GM21423 (cell line): ENCODE data around the gene SPC25.
"Not testable (repeated sequence)": the region's sequence is repeated elsewhere in the genome, so short reads cannot be mapped to it uniquely, and the experiment has no call there.

ENCODE experiments used
- ATAC-seq: cut with Tn5 transposase; IDR thresholded peaks from one replicate; pipeline ENCODE4 v1.9.1; 2021; ENCODE audit warnings: mild to moderate bottlenecking, moderate library complexity; ENCODE audit not compliant: unreplicated experiment

Gene SPC25

DNA sequence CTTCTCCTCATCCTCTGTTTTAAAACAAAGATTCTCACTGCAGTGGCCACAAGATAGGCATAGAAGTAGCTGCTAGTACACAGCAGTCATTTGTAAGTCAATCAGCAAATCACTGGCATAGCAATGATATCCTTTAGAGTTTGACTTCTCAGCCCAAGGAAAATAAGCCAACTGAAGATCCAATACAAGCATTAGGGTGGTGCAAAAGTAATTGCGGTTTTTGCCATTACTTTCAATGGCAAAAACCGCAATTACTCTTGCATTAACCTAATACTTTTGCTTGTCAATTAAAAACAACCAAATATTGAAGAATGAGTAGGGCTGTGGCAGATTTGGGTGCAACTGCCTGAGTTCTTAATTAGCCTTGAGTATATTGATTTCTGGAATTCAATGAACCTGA lies 13.7 kb upstream of the SPC25 start:
- ATAC-seq = no peak

DNA sequence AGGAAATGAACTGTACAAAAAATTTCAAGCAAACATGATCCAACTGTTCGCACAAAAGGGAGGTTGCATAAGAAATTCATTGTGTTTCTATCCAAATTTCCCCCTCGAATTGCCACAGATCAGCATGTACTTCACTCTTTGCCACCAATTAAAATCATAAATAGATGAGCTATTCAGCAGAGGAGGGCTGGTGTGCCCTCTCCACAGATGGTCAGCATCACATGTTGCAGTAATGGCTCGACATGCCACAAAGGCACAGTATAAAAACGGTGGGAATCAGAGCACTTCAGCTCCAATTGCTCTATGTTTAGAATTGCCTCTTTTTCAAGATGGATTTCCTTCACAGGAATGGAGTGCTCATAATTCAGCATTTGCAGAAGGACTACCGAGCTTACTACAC lies 10.8 kb upstream of the SPC25 start, which contains the start of gene G6PC2:
Gene G6PC2 (plus strand): TSS at position 289 of the 400 bp plus-strand sequence. CDS start 41 bp downstream, at position 330.
- ATAC-seq = no peak

DNA sequence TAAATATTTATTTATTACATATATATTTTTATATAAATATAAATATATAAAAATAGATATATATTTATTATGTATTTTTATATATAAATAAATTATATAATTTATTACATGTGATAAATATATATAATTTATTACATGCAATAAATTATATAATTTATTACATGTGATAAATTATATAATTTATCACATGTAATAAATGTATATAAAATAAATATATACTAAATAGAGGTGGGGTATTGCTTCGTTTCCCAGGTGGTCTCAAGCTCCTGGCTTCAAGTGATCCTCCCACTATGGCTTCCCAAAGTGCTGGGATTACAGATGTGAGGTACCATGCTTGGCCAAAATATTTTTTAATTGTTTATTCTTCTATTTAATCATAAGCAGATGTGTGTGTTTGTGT lies 7.2 kb upstream of the SPC25 start:
- ATAC-seq = no peak

DNA sequence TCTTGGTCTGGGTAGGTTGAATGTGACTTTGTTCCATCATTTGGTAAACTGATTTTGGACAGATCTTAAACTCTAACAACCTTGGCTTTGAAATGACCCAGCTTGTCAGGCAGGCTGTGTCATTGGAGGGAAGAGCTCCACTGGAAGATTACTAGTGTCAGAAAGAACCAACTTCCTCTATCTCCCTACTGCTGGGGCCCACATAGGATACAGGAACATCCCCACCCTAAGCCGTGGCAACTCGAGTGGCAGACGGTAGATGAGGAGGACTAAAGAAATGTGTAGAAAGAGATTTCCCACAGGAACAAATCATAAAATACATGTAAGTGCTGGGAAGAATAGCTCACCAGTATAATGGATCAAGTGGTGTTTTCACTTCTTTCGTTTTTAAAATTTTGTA lies 6.6 kb upstream of the SPC25 start:
- no peak for ATAC-seq

DNA sequence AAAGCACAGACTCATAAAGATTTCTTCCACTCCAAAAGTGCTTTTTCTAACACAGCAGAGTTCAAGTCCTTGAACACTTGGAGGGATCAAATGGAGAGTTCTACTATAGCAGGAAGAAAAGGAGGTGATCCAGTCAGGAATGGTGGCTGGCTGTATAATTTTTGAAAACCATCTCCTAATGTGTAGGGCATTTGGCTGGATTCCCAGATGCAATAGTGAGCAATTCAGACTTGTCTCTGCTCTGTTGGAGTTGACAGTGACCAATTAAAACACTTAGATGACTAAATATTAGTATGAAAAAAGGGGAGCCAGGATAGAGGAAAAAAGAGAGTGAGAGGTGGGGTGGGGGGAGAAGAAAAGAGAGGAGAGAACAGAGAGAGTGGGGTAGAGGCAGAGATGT lies 5.5 kb upstream of the SPC25 start:
- no peak for ATAC-seq

DNA sequence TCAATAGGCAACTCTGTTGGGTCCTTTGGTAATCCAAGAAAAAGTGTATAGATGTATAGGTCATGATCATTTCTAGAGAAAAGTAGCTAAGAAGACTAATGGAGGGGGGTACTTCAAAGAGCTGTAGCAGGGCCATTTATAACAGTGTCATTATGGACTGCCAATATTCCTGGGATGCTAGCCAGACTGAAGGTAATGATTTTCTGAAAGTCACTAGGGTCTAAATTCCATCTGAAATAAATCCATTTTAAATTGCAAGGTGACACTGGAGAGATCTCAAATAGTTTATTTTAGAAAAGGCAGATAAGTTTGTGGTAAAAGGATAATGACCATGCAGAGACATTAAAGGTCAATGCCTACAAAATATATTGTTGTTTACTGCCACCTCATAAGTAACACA lies 4.5 kb upstream of the SPC25 start:
- no peak for ATAC-seq

DNA sequence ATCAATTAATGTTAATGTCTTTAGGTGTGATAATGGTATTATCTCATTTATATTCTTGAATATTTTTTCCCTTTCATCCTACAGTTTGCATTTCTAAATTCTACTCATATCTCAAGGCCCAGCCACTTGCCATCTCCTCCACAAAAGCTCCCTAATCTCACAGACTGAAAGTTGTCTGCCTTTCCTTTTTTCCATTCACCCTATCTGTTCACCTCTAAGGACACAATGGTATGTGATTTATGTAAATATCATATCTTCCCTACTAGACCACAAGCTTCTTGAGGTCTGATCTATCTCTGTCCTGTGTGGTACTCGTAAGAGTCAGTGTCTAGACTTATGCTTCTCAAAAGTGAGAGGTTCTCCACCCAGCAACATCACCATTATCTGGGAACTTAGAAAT lies 3.9 kb upstream of the SPC25 start:
- no peak for ATAC-seq

DNA sequence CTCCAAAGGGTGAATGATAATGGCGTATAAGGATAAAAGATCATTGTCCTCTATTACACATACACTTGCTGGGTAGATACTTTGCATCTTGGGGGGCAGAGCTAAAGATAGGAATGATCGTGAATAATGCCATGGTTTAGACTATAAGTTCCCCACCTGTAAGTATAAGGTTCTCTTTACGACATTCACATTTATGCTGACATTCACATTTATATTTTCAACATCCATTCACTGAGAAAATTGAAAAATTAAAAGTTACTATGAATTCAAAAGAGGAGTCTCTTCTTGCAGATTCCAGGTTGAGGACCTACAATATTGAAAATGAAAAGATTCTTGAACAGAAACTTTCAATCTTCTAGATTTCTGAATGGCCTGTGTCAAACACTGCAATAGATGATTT lies 2.1 kb upstream of the SPC25 start:
- ATAC-seq = no peak

DNA sequence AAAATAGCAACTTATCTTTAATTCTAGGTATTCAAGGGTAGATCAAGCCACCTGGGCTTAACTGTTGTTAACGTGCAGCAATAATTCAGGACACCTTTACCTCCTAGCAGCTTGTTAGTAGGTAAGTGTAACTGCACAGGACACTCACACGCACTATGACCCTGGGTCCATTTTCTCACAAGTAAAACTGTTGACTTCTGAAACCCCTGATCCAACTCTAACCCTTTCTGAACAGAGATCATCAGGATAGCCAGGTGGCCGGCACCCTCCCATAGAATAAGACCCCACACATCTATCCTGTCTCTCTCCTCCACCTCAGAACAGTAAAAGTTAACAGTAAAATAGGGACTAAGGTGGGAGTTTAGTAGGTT lies 610 bp downstream of the SPC25 start:
- ATAC-seq = no peak

DNA sequence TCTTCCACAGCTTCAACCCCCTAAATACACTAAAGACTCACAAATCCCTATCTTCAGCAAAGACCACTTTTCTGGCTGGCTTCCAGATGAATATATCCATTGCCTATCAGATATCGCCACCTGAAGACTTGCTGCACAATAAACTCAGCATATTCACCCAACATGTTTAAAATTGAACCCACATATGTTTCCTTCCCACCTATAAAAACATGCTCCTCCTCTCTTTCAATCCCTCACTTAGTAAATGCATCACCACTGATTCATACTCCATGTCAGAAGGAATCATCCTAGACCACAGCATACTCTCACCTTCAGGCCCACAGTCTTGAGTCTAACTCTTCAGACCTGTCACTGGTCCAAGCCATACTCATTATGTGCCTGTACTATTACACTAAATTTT lies 5.3 kb downstream of the SPC25 start:
- ATAC-seq = no peak

DNA sequence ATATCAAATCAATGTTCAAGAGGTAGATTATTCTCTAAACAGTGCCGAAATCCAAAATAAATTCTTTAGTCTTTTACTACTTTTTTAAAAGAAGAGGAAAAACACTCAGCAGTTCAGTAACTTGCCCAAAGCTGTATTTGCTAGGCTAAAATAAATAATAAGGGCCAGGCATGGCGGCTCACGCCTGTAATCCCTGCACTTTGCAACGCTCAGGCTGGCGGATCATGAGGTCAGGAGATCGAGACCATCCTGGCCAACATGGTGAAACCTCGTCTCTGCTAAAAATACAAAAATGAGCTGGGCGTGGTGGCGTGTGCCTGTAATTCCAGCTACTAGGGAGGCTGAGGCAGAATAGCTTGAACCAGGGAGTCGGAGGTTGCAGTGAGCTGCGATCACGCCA lies 8.1 kb downstream of the SPC25 start:
- not testable (repeated sequence) for ATAC-seq

DNA sequence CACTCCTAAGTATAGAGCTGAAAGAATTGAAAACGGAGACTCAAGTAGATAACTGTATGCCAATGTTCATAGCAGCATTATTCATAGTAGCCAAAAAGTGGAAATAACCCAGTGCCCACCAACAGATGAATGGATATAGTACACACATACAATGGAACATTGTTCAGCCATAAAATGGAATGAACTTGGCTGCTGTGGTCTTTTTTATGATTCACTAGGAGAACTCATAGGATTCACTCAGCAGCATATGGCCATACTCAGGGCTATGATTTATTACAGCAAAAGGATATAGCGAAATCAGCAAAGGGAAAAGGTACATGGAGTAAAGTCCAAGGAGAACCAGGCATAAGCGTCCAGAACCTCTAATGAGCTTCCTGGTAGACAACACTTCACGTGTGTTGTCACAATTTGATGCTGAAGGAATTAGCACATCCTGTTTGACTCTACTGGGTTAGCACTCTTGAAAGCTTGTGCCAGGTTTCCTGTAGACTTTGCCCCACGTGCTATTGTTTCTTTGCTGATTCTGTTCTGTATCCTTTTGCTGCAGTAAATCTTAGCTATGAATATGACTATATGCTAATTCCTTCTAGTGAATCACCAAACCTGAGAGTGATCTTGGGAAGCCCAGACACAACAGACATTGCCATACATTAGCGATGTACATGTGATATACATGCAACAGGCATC lies 15.7 kb downstream of the SPC25 start:
- no peak for ATAC-seq

DNA sequence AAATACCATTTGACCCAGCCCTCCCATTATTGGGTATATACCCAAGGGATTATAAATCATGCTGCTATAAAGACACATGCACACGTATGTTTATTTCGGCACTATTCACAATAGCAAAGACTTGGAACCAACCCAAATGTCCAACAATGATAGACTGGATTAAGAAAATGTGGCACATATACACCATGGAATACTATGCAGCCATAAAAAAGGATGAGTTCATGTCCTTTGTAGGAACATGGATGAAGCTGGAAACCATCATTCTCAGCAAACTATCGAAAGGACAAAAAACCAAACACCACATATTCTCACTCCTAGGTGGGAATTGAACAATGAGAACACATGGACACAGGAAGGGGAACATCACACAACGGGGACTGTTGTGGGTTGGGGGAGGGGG lies 19.4 kb downstream of the SPC25 start:
- not testable (repeated sequence) for ATAC-seq

DNA sequence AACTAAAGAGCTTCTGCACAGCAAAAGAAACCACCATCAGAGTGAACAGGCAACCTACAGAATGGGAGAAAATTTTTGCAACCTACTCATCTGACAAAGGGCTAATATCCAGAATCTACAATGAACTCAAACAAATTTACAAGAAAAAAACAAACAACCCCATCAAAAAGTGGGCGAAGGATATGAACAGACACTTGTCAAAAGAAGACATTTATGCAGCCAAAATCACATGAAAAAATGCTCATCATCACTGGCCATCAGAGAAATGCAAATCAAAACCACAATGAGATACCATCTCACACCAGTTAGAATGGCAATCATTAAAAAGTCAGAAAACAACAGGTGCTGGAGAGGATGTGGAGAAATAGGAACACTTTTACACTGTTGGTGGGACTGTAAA lies 19.9 kb downstream of the SPC25 start:
- not testable (repeated sequence) for ATAC-seq

DNA sequence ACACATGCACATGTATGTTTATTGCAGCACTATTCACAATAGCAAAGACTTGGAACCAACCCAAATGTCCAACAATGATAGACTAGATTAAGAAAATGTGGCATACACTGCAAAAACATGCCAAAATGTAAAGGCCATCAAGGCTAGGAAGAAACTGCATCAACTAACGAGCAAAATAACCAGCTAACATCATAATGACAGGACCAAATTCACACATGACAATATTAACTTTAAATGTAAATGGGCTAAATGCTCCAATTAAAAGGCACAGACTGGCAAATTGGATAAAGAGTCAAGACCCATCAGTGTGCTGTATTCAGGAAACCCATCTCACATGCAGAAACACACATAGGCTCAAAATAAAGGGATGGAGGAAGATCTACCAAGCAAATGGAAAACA lies 23.1 kb downstream of the SPC25 start:
- ATAC-seq = not testable (repeated sequence)

DNA sequence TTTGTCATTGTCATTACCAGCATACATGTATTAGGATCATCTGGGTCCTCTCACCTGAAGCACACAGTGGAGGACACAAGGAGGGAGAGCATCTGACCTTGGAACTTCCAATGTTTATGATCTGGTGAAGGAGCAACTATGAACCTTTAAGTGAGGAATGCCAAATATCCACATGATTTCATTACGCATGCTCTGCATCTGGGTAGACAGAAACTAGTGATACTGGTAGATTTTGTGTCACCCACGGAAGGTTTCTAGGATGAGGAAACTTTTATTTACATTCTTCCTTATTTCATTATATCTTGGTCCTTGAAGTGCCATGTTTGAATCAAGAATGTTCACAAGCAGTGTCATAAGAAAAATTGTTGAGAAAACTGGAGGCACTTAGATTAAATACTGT lies 32.1 kb downstream of the SPC25 start:
- no peak for ATAC-seq

DNA sequence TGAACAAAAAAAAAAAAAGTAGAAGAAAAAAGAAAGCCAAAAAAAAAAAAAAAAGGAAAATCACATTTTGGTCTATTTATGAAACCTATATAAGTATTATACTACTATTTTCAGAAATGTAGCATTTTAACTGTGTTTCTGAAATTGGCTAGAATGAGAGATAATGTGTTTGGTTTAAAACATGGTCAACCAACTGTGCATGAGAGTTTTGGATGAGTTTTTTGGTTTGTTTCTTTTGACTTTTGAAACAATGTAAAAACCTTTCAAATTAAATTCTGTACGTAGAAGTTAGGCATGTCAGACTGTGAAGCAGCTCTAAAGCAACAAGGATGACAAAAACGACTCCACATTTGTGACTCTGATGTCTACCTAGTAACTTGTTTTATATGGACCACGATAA lies 34.6 kb downstream of the SPC25 start:
- ATAC-seq = no peak

DNA sequence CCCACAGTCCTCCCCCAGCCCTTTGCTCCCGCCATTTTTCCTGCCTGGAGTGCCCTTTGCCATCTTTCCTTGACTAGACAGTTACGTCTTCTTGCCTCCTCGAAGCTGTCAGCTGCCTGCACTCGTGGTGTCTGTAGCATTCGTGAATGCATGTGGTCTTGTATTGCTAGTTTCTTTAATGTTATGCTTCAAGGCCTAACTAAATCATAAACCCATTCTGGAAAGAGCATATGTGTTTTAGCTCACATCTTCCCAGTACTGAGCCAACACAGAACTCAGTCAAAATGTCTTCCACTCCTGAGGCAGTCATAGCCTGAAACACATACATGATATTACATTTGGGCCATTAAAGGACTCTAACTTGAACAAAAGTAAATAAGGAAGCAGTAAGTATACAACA lies 35.6 kb downstream of the SPC25 start:
- ATAC-seq = no peak

DNA sequence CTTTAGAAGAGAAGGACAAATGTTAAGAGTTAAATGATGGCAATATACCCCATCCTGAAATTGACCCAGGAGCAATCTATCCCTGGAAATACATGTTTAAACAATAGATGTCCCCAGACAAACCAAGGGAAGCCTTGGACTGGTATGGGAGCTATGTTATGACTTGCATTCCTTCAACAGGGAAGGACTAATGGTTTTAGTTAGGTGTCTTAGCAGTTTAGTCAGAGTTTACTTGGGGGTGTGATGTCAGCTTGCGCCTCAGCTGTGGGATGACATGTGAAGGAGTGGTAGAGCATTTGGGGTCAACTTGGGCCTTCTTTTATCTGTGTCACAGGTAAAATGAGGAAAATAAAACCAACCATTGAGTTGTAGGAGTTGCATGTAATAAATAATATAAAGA lies 36.8 kb downstream of the SPC25 start:
- ATAC-seq = no peak

DNA sequence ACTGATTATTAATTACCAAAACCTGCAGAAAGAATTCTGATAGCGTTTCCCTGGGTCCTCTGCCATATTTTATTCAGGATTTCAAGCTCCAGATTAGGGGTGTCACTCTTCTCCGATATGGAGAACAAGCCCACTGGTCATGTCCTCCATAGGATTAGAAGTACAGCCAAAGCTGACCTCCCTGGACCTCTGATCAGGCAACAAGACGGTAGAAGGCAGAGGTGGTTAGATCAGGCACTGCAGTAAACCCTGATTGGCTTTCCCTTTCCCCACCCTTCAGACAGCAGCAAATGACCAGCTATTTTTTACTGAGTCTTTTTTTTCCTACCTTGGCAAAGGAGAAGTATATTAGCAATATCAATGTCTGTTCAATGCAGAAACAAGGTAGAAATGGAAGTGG lies 37.7 kb downstream of the SPC25 start:
- ATAC-seq = no peak

DNA sequence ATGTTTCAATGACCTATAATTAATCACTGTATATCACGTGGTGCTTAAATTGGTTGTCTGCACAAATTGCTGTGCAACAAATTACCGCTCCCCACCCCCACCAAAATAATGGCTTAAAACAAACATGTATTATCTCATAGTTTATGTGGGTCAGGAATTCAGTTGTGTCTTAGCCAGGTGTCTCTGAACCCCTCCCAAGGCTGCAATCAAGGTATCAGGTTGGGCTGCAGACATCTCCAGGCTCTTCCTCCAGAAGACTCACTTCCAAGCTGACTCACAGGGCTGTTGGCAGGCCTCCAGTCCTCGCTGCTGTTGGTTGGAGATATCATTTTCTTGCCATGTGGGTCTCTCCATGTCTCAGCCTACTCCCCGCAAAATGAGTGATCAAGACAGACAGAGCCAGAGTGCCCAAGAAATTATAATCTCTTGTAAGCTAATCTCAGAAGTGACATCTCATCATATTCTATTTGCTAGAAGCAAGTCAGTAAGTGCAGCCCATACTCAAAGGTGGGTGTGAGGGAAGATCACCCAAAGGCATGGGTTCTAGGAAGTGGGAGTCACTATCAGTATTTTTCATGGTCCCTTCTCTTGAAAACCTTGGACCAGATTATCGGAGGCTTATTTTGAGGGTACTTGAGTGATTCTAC lies 38.4 kb downstream of the SPC25 start:
- no peak for ATAC-seq

DNA sequence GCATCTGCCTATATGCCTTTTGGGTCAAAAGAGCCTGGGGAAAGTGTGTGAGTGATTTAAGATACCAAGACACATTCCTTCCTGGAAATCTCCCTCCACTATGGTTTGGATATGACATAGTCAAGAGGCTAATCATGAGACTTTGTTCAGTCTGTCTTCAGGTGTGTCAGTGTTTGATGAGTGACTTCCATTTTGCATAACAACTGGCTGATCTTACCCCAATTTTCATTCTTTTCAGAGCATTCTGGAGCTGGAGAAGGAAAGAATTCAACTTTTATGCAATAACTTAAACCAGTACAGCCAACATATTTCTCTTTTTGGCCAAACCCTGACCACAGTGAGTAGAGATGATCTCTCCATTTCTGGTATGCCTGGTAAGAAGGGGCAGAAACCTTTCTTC lies 39.4 kb downstream of the SPC25 start:
- no peak for ATAC-seq

DNA sequence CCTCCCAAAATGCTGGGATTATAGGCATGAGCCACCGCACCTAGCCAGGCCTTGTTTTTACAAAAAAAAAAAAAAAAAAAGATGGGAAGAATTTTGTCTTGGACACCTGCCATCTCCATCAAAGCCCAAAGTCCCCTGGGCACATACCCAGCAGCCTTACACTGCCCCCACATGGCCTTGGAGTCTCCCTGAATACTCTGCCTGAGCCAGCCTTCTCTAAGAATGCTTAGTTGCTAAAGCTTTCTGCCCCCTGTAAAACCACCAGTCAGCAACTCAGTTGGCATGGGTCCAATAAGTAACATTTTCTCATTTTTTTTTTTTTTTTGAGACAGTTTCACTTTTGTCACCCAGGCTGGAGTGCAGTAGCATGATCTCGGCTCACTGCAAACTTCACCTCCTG lies 40.6 kb downstream of the SPC25 start:
- ATAC-seq = no peak
